ENCODE data around the gene ARID2. TPM values are rescaled to one million over a fixed set of nuclear protein-coding genes. Genes with fewer than 3 reads are reported as not detected.

The ARID2 gene
- total and polyA plus RNA-seq, 2 of the 13 experiments (the other 11 are each of a cell fraction or from before 2014, with no cell fraction given): 15.9 to 22.2 TPM

GRCh38 chr12:45732936-45733335, 3.4 kb downstream of the ARID2 start:
- H3K27ac ChIP-seq (ENCODE audit: extremely low read length, insufficient read depth, low read length): peak overlapping the region; percentile 14
- intact Hi-C loops (cut with micrococcal nuclease; ENCODE audit: unreplicated experiment) (no loop called here), in situ Hi-C loops (cut with HindIII; ENCODE audit: extremely low pct_ligation_motif_present, low pct_unique_long_range_greater_than_20kb) (loop anchor here (25.0 kb wide), 1 partner anchor 546 kb away; no protein-coding TSS in a partner anchor)
- H3K4me3 ChIP-seq (replicated peaks in 1 of 3; ENCODE audit: insufficient read depth in 1 of 3, low read depth in 2 of 3, low read length in 3 of 3): peak overlapping the region in 2 of 3 experiments; percentile 21 to 96; a peak in 3 of 6 replicates
- POLR2A ChIA-PET: no interaction called here
- H3K4me2 ChIP-seq (ENCODE audit: low read depth, low read length): peak overlapping the region; percentile 86
- H3K9me3 ChIP-seq (ENCODE audit: low read length): no peaks in the 10 kb centered on the region
- peaks cover 5% of the 10 kb centered on the region; the same call in 1 of the 2 replicates for H4K20me1 ChIP-seq (ENCODE audit: insufficient read depth, low read length)
- no peak for DNase-seq (ENCODE audit: low spot score)
- no peak overlapping the region for H2AFZ ChIP-seq (ENCODE audit: low read length)
- H3K4me1 ChIP-seq (ENCODE audit: insufficient read depth, low read length): peaks cover 30% of the 10 kb centered on the region
- H3K9ac ChIP-seq (ENCODE audit: insufficient read depth, low read depth, low read length): peak overlapping the region; percentile 47; the same call in 1 of the 2 replicates
- CTCF ChIA-PET (ENCODE audit: low intra/inter-chr PET ratio, low total read pairs): no interaction called here
- H3K27me3 ChIP-seq (ENCODE audit: control insufficient read depth in 1 of 2, insufficient read depth in 2 of 2, low read length in 2 of 2): no peaks in the 10 kb centered on the region
- H3K36me3 ChIP-seq (replicated peaks in 1 of 2; ENCODE audit: control insufficient read depth in 1 of 2, insufficient read depth in 2 of 2, low read length in 2 of 2): peaks cover 0 to 11% of the 10 kb centered on the region in 2 experiments; a peak in 2 of 5 replicates
- no peak for ATAC-seq
- no TSS peak for BruUV-seq (replicated peaks)
- no peak for FAIRE-seq
- H3K79me2 ChIP-seq (ENCODE audit: insufficient read depth, low read length): peaks cover 72% of the 10 kb centered on the region
- no peak for TF ChIP-seq ZNF329 (CRISPR knock-in tag; IDR thresholded peaks at IDR 0.05; ENCODE audit: low read depth)
- no peak for TF ChIP-seq STAT5B (CRISPR knock-in tag; IDR thresholded peaks at IDR 0.05)
- no peak for TF ChIP-seq ZNF496 (CRISPR knock-in tag; IDR thresholded peaks at IDR 0.05; ENCODE audit: insufficient replicate concordance)
- TF ChIP-seq MLX (CRISPR knock-in tag; IDR thresholded peaks at IDR 0.05): no peak
- no peak for TF ChIP-seq SIX1 (CRISPR knock-in tag; IDR thresholded peaks at IDR 0.05; ENCODE audit: borderline replicate concordance)
- TF ChIP-seq RBFOX2 (IDR thresholded peaks at IDR 0.05; ENCODE audit: low read depth, low read length): no peak
- no peak for TF ChIP-seq ZNF407 (CRISPR knock-in tag; IDR thresholded peaks at IDR 0.05; ENCODE audit: not compliant biosample characterization)
- TF ChIP-seq CTCF (CRISPR knock-in tag; IDR thresholded peaks at IDR 0.05): no peak
- no peak for TF ChIP-seq FOXK1 (CRISPR knock-in tag; IDR thresholded peaks at IDR 0.05; ENCODE audit: borderline replicate concordance, low read depth)
- no peak for TF ChIP-seq SNAI1 (CRISPR knock-in tag; IDR thresholded peaks at IDR 0.05; ENCODE audit: borderline replicate concordance)
- no peak for TF ChIP-seq TBX3 (IDR thresholded peaks at IDR 0.05; ENCODE audit: borderline replicate concordance)
- no peak for TF ChIP-seq MXI1 (IDR thresholded peaks at IDR 0.05; ENCODE audit: borderline replicate concordance, low read depth, low read length)
- TF ChIP-seq ZKSCAN1 (IDR thresholded peaks at IDR 0.05; ENCODE audit: low read length): no peak
- TF ChIP-seq ZNF703 (CRISPR knock-in tag; IDR thresholded peaks at IDR 0.05; ENCODE audit: borderline replicate concordance): no peak
- no peak for TF ChIP-seq TEAD3 (CRISPR knock-in tag; optimal IDR thresholded peaks at IDR 0.05; ENCODE audit: borderline replicate concordance)
- TF ChIP-seq ZNF879 (CRISPR knock-in tag; IDR thresholded peaks at IDR 0.05): no peak

Measured in HepG2 (cell line).